ENCODE results near the gene CCDC92.

The CCDC92 gene

DNA sequence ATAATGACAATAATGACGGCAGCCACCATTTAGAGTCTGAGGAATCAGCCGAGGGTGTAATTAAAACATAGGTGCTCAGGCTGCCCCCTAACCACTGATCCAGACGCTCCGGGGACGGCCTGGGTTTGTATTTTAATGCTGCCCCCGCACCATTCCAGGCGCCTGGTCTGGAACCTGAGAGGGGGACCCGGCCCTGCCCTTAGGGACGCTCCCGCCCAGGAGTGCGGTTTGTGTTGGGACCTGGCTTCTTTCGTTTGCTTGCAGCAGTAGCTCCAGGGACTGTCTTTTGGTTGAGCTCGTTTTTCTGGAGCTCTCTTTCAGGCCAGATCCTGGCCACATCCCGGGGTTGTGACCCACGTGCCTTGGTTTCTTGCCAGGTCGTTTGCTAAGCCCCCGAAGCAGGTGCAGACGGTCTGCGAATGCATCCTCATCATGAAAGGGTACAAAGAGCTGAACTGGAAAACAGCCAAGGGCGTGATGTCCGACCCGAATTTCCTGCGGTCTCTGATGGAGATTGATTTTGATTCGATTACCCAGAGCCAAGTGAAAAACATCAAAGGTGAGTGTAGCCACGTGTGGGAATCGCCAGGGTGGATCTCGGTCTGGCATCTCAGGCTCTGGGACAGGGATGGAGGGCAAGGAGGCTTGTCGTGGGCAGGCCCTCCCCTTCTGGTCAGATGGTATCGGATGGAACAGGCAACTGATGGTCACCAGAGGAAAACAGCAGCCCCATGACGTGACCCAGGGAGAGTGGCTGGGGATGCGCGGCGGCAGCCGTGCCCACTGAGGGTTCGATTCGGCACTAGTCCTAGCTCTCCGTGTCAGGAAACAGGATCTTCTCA, 63.5 kb downstream of the CCDC92 start:
- DNase-seq, result peak in 2 of 14 donors; percentile 5 to 10

DNA sequence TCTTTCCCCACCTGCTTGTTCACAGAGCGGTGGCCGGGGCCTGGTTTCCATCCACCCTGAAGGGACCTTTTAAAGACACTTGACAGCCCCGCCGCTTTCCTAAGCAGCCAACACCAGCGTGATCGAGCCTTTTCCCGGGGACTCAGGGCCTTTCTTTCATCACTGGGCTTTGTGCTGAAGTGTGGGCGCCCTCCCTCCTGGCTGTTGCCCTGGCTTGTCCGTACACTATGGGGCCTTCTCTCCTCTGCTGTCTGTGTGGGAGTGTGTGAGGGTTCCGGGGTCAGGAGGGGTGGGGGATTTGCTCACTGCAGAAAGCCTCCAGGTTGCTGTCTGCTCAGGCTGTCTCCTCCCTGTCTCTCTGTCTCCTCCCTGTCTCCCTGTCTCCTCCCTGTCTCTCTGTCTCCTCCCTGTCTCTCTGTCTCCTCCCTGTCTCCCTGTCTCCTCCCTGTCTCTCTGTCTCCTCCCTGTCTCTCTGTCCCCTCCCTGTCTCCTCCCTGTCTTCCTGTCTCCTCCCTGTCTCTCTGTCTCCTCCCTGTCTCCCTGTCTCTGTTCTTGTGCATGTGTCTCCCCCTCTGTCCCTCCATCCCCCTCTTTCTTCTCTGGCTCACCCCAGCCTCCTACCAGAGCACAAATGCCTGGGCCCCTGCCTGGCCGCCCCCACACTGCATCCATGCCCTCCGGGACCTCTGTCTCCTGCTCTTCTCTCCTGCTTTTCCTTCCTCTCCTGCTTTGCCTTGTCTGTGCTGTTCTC, 64.7 kb downstream of the CCDC92 start:
- DNase-seq, result peak in 3 of 14 donors; percentile 7 to 9 (median 7)

DNA sequence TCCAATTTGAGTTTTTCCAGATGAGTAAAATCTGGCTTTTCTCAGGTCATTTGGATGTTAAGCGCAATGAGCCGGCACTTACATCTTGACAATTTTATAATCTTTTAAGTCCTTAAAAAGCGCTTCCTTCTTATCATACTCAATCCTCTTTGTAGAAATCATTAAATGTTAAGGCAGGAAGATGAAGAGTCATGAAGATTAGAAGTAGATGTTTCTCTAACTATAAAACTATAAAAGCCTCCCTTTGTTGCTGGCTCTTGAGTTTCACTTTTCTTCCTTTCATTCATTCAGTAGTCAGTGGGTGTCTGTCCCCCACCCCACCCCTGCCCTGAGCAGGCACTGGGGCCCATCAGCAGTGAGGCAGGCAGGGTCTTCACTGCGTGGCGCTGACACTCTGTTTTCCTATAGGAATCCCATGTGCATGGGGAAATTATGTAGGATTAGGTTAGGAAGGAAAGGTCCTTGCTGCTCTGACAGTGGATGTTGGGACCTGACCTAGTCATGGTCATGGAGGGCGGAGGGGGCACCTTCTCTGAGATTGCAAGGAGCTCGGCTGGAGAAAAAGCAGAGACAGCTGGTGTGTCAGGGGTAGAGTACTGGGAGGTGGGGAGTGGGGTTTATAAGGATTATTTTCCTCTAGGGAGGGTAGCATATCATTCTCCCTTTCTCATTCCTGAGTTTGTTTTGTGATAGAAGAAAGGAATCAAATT, 65.8 kb downstream of the CCDC92 start:
- no peak for DNase-seq

DNA sequence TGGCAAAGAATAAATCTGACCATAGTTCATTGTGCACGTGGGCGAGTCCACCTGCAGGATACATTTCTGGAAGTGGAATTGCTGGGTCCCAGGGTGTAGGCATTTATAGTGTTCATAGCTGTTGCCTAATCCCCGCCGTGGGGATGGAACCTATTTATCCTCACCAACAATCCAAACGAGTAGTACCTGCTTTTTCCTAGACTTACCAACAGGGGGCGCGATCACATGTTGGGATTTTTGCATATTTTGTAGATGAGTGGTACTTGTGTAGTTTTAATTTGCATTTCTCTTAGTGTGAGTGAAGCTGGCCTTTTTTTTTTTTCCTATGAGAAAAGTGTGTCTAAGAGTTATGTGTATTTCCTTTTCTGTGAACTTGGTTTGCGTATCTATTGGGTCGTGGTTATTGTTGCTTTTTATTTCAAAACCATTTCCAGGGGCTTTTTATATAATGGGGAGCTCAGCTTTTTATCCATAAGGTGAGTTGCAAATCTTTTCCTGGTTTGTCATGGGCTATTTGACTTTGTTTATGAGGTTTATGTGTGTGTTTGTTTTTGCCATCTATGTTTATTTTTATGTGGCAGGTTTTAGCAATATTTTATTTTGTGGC, 67.2 kb downstream of the CCDC92 start:
- peak in 9 of 14 donors; percentile 2 to 51 (median 26) for DNase-seq

DNA sequence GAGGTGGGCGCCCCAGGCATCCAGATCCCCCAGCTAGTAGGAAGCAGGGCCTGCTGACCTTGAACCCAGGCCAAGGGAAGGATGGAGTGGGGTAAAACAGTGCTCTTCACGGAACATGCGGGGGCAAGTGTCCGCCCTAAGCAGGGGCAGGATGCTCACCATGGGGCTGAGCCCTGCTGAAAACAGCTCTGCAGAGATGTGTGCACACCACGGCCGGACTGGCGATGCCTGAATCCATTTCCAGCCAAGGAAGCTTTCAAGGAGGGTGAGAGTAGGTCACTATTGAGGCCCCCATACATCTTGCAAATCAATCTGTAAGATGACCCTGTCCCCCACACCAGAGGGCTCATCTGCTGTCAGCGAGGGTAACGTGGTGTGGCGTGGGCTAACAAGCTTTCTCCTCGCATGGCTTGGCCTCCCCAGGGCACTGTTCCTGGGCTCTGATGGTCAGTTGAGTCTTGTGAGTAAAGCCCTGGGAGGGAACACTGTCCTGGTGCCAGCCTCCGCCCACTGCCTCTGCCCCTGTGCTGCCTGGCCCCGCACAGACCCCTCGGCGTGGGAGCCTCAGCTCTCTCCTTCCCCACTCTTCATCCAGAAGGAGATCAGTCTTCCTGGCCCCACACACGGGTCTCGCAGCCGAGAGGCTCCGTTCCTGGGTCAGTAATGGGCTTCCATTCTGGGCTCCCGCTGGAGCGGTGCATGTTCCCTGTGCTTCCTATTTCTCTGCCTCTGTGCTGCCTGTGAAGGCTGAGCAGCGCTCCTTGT, 69.1 kb downstream of the CCDC92 start:
- DNase-seq, result no peak

DNA sequence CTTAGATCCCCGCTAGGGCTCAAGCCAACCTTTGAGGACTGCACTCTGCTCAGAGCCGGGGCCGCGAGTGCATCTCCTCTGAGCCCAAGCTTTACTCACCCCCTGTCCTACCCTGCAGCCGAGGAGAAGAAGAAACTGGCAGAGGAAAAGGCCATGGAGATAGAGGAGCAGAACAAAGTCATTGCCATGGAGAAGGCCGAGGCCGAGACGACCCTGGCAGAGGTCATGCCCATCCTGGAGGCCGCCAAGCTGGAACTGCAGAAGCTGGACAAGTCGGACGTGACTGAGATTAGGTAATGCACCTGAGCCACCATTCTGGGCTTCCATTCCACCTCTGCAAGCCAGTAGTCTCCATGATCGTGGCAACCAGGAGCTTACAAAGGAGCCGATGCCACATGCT, 69.8 kb downstream of the CCDC92 start:
- DNase-seq, result no peak

DNA sequence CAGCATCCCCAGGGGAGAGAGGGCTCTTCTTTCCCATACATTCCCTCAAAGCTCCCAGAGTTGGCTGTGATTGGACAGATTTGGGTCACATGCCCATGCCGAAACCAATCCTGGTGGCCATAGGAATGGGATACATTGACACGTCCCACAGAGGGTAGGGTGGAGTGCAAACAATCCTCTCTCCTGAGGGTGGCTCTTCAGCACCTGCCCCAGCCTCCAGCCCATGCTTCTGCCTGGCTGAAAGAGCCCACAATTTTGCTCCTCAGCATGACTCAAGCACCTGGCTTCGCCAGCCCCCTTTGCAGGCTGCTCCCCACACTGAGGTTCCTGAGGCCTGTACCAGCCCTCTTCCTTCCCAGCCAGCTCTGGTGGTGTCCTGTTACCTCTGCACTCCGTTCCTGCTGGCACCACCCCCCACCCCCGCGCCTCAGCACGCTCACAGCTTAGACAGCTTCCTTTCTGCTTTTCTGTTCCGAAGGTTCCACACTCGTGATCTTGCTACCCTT, 71.7 kb downstream of the CCDC92 start:
- no peak for DNase-seq

DNA sequence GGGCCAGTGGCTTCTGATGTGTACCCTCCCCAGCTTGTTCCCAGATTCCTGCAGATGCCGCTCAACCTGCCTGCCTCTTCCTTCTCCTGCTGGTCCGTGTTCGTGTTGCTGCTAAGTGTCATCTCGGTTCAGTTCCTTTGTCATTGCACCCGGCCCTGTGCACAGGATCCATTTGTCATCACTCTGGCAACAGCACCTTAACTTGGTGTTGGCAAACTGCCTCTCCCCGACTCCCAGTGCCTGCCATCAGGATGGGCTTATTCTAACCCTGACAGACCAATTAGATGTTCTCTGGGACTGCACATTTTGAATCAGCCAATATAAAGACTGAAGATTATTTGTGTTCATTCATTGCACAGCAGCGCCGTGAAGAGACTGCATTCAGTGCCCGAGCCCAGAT, 73.3 kb downstream of the CCDC92 start:
- DNase-seq, result no peak

DNA sequence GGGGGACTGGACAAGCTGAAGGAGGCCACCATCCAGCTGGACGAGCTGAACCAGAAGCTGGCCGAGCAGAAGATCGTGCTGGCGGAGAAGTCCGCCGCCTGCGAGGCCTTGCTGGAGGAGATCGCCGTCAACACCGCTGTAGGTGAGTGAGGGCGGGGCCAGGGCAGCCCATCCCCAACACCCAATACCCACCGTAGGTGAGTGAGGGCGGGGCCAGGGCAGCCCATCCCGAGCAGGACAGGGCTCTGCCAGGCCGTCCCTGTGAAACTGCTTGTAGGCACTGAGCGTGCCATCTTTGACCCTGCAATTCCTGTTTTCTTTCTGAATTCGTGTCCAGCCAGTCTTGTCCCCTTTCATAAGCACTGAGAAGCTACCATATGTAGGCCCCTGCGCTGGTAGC, 74.0 kb downstream of the CCDC92 start:
- no peak for DNase-seq

DNA sequence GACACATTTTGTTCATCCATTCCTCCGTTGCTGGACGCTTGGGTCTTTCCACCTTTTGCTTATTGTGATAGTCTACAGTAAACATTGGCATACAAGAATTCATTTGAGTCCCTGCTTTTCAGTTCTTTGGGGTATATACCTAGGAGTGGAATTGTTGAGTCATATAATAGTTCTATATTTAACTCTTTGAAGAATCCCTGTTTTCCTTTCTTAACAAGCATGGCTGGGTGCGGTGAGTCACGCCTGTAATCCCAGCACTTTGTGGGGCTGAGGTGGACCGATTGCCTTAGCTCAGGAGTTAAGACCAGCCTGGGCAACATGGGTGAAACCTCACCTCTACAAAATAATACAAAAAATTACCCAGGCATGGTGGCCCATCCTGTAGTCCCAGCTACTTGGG, 75.4 kb downstream of the CCDC92 start:
- DNase-seq, result no peak

DNA sequence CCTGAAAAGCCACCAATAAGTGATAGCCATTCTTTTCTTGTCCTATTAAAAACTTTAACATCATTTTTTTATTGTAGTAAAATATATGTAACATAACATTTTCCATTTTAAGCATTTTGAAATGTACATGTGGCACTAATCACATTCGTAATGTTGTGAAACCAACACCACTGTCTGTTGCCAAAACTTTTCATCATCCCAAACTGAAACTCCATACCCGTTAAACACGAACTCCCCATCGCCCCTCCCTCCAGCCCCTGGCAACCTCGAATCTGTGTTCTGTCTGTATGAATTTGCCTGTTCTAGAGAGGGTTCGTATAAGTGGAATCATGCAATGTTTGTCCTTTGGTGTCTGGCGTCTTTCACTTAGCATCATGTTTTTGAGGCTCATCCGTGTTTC, 75.9 kb downstream of the CCDC92 start:
- no peak for DNase-seq

DNA sequence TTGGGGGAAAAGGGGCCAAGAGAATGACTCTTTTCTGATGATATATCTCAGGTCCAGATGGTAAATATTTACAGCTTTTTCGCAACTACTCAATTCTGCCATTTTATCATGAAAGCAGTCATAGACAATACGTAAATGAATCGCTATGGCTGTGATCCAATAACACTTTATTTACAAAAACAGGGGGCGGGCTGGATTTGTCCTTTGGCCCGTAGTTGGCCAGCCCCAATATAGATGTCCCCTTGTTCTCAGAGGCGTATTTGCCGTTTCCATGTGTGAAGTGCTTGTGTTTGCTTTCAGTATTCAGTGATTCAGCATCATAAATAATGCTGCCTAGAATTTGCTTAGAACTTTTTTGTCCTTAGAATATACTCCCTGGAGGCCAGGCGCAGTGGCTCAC, 77.2 kb downstream of the CCDC92 start:
- no peak for DNase-seq

DNA sequence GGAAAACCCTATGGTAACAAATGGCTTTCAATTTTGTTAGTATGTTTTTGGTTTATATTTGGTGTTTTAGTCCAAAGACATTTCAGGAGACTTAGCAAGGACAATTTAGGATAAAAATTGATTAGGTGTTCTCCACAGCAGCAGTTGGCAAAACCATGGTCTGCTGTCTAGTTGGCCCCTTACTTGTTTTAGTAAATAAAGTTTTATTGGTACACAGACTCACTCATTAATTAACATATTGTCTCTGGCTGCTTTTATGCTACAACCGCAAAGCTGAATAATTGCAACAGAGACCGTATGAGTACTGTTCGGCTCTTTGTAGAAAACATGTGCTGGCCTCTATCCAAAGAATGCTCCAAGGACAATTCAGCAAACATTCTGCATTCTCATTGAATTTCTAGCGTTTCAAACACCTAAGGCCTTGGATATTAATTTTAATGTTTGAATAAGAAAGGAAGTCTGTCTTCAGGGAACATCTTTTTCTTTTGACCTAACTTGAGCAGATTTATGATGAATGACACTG, 77.7 kb downstream of the CCDC92 start:
- DNase-seq, result no peak

DNA sequence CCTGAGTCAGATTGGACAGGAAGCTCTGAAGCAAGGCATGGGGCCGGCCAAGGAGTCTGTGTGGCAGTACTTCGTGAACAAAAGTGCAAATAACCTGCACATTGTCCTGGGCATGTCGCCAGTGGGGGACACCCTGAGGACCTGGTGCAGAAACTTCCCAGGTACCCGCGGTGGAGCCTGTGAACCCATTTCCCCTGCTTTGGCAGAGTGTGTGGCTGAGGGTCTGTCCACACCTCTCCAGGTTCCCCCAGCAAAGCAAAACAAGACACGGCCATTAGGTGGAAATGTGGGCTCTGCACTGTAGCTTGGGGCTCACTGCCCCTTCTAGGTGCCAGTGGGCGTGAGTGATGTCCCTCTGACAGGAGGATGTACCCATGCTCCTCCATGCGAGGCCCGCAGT, 79.4 kb downstream of the CCDC92 start:
- no peak for DNase-seq

DNA sequence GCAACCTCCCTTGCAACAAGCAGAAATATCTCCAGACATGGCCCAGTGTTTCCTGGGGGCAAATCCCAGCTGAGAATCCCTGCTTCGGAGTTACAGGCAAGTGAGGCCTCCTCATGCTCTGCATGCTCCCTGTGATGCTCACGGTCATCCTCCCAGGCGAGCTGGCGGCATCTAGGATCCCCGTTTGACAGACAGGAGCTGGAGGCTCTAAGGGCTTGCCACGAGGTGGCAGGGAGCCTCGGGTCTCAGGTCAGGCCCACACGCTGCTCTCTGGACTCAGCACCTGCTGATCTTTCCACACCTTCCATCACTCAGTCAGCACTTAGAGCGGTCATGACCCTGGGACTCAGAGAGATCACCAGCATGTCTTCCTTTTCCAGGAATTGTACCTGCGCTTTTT, 79.8 kb downstream of the CCDC92 start:
- DNase-seq, result no peak

DNA sequence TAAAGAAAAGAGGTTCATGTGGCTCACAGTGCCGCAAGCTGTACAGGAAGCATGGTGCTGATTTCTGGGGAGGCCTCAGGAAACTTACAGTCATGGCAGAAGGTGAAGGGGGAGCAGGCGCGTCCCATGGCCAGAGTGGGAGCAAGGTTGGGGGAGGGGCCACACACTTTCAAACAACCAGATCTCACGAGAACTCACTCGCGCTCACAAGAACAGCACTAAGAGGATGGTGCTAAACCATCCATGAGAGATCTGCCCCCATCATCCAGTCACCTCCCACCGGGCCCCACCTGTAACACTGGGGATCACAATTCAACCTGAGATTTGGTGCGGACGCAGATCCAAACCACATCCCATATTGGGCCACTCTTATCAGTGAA, 80.5 kb downstream of the CCDC92 start:
- no peak for DNase-seq

DNA sequence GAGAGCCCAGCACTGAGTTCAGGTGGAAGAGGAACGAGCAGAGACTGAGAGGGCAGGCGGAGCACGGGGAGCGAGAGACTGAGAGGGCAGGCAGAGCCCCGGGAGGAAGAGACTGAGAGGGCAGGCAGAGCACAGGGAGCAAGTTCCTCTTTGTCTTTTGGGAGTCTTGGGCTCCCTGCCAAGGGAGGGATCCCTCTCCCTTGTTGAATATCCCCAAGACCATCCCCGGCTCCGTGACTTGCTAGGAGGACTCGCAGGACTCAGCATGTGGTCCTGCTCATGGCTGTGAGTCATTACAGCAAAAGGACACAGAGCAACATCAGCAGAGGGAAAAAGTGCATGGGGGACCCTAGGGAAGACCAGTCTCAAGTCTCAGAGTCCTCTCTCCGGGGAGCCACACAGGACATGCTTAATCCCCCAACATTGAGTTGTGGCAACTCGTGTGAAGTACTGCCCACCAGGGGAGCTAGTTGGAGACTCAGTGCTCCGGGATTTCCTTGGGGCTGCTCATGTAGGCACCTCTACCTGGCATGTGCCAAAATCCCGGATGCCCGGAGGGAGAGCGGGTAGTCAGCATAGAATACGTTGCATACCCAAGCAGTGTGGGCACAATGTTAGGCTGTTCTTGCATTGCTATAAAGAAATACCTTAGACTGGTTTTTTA, 81.0 kb downstream of the CCDC92 start:
- no peak for DNase-seq

DNA sequence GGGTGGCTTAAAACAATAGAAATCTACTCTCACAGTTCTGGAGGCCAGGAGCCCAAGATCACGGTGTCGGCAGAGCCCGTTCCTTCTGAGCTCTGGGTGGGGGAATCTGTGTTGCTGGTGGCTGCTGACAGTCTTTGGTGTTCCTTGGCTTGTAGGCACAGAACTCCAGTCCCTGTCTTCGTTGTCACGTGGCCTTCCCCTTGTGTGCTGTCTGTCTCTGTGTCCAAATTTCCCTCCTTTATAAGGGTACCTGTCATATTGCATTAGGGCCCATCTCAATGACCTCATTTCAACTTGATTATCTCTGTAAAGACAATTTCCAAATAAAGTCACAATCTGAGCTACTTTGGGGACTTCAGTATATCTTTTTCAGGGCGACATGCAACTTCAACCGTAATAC, 81.6 kb downstream of the CCDC92 start:
- no peak for DNase-seq

DNA sequence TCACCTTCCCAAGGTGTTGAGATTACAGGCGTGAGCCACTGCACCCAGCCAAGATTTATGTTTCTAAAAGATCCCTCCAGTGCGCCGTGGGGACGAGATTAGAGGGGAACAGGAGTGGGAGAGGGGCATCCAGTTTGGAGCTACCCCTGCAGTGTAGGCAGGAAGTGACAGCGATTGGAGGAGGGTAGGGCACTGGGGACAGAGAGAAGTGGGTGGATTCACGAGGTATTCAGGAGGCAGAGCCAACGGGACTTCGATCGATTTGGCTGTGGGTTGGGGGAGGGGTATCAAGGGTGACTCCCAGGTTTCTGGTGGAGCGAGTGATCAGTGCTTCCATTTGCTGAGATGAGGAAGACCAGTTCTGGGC, 82.1 kb downstream of the CCDC92 start:
- no peak for DNase-seq

DNA sequence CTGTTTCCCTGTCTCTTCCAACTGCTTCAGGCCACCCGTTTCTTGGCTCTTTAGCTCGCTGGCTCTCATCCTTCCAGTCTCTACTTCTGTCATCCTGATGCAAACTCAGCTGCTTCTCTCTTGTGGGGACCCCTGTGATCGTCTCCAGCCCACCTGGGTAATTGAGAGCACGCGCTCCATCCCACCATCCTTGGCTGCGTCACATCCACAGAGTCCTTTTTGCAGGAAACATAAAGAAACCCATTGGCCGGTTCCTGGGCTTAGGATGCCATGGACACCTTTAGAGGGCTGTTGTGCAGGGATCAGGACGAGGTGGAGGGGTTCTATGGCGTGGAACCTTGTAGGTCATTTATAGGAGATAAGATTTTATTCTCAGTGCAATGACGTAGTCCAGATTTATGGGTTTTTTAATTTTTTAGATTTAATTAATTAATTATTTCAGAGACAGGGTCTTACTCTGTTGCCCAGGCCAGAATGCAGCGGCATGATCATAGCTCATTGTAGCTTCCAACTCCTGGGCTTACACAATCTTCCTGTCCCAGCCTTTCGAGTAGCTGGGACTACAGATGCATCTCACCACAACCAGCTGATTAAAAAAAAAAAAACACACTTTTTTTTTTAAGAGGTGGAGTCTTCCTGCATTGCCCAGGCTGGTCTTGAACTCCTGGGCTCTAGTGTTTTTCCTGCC, 82.6 kb downstream of the CCDC92 start:
- no peak for DNase-seq

DNA sequence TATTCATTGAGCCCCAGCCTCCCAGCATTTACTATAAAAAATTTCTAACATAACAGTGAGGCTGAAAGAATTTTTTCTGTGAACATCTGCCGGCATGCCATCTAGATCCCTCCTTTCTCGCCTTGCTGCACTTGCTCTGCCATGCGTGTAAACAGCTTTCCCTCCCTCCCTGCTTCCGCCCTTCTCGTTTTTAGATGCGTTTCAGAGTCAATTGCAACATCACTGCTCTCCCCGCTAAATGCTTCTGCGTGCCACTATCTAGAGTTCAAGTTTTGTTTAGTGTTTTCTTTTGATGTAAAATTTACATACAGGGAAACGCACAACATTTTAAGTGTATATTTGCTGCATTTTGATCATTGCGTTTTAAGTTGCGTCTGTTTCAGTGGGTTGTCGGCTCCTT, 83.6 kb downstream of the CCDC92 start:
- DNase-seq, result no peak
